A673 (cell line): ENCODE results near the gene LRRC32.

Experiments
- CTCF ChIP-seq: fragments of 300-800, 200-600 bp; sonication (generic); conservative IDR thresholded peaks from 2 replicates; pipeline ENCODE4 v1.5.1; 2017; ENCODE audit warnings: low read depth, mild to moderate bottlenecking, antibody characterized with exemption, low read length, moderate library complexity, mixed read lengths
- EZH2 ChIP-seq: fragments of 200-600 bp; sonication (generic); IDR thresholded peaks from 2 replicates; pipeline ENCODE4 v1.6.1; 2017; ENCODE audit warnings: borderline replicate concordance, low read depth, mild to moderate bottlenecking, mixed read lengths, antibody characterized with exemption, low read length; ENCODE audit not compliant: poor library complexity, severe bottlenecking

GRCh38 chr11:76702336-76703128, 32.0 kb upstream of the LRRC32 start:
- TF ChIP-seq CTCF (no peak), EZH2 (no peak)
